GM15510 (cell line): ENCODE measurements around the gene UQCRC2.

Experiments used
- POLR2A ChIP-seq: IDR thresholded peaks from 3 replicates; pipeline ENCODE4 v1.6.1; 2011; ENCODE audit warnings: borderline replicate concordance; ENCODE audit not compliant: insufficient read length; ENCODE audit errors: extremely low read depth

UQCRC2 gene

DNA sequence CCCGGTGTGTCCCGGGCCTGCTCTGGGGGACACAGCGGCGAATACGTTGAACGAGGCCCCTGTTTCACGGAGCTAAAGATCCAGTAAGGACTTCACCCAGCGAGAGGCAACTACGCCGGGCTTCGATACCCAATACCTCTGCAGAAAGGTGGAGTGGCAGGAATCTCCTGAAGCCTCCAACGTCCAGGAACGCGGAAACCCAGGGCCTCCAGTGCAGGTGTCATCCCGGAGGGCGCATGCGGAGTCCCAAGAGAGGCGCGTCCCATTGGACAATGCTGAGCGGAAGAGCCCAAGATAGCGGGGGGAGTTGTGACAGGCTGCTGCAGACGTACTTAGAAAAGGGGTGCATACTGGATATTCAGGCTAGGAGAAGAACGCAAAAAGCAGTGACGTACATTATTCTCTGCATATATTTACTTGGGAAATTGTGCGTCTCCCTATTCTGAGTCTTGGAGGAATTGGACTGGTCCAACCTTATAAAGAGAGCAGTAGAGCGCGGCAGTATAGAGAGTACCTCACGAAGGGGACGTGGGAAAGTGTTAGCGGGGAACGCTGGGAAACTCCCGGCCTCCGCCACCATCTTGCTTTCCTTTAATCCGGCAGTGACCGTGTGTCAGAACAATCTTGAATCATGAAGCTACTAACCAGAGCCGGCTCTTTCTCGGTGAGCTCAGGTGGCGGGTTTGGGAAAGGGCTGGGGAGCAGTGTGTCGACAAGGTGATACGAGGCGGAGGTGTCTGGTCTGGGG, at the start of gene UQCRC2:
UQCRC2 (plus strand) TSS at position 569 of the 748 bp plus-strand sequence; CDS start at position 632, 63 bp downstream.
- peak; percentile 67 for TF ChIP-seq POLR2A

- TF ChIP-seq POLR2A: no peak
Observed at GRCh38 chr16:21937336-21937829, 15.8 kb upstream of the UQCRC2 start.

DNA sequence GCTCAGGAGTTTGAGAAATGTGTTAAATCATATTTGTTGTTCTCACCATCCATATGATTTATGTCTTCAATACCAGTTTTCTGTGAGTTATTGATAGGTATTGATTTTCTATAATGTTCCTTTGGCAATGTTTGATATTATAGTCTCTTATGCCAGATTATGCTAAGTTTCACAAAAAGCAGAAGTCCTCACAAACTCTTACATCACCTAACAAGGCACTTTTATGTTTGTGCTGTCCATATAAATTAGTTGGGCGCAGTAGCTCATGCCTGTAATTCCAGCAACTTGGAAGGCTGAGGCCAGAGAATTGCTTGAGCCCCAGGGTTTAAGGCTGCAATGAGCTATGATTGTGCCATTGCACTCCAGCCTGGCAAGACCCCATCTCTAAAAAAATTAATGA, 12.6 kb upstream of the UQCRC2 start:
- TF ChIP-seq POLR2A: no peak

GRCh38 chr16:21943571-21943970, 9.6 kb upstream of the UQCRC2 start:
- no peak for TF ChIP-seq POLR2A

GRCh38 chr16:21946889-21947635, 6.1 kb upstream of the UQCRC2 start:
- TF ChIP-seq POLR2A: no peak

DNA sequence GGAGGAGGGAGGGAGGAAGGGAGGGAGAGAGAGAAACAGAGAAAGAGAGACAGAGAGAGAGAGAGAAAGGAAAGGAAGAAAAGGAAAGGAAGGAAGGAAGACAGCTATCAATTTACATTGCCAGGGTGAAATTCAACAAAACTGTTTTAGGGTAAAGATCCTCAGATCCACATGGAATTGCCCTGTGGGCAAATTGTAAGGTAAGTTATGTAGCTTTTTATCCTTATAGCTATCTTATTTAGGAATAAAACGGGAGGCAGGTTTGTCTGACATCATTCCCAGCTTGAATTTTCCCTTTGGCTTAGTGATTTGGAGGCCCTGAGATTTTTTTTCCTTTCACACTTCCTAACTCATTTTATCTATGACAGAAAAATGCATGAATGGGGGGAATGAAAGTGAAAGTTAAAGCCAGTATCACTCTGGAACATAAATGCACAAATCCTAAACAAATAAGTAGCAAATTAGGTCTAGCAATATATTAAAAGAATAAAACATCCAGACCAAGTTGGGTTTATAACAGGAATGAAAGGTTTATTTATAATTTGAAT, 3.4 kb upstream of the UQCRC2 start:
- TF ChIP-seq POLR2A: no peak

- TF ChIP-seq POLR2A: no peak
Observed at GRCh38 chr16:21950782-21951521, 2.2 kb upstream of the UQCRC2 start.

DNA sequence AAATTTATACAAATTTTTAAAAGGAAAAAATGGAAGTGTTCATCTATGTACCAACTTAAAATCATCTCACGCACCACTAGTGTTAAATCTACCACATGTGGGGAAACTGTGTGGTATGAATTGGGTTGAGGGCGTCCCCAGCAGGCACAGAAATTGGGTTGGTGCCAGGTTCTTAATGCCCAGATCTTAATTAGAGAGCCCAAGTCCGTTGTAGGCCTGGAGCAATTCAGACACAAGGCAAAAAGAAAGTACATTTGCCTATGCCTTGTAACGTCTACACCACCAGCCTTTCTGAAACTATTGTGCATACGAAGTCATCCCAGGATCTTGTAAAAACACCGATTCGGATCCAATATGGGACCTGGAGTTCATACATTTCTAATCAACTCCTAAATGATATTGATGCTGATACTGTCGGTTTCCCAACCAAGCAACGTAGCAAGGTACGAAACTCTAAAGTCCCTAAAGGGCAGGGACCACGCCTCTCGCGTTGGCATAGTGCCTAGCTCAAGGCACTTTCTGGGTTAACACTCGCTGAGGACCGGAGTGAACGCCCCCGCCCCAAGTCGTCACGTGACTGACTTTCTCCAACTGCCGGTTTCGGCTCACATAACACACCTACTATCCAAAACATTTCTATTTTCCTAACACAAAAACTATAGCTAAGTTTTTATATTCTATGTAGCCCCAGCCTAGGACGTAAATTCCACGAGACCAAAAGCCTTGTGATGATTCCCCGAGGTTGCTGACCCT, 945 bp upstream of the UQCRC2 start:
- TF ChIP-seq POLR2A: no peak

DNA sequence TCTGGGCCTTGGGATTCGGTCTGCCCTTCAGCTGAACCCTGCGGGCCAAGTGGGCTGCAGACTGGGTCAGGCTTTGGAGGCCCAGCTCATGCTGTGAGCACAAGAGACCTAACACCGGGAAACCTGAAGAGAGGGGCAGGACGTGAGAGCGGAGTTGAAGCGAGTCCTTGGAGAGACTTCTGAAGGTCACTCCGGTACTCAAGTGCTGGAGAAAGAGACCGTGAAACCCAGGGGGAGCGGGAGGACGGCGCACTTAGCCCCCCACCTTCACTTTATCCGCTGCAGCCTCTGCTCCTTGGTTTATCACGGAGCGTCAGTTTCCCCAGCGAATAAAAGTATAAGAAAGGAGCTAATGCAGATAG, 361 bp downstream of the UQCRC2 start:
- TF ChIP-seq POLR2A: peak; percentile 5

DNA sequence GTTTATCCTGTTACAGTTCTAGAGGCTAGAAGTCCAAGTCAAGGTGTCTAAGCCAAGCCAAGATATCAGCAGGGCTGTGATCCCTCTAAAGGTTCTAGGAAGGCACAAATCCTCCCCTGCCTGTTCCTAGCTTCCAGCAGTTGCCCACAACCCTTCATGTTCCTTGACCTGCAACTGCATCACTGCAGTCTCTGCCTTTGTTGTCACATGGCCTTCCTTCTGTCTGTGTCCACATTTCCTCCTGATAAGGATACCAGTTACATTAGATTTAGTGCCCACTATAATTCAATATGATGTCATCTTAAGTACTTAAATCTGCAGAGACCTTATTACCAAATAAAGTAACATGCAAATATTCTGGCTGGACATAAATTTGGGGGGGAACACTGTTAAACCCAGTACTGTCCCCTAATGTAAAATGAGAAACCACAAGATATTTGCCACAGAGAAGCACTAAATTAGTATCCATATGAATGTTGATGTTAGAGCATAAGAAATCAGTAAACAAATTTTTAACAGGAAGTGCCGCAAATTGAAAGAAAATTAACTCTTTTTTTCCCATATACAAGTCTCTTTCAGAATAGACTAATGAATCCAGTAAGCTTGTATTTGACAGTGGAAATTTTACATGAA, 4.7 kb downstream of the UQCRC2 start:
- no peak for TF ChIP-seq POLR2A

DNA sequence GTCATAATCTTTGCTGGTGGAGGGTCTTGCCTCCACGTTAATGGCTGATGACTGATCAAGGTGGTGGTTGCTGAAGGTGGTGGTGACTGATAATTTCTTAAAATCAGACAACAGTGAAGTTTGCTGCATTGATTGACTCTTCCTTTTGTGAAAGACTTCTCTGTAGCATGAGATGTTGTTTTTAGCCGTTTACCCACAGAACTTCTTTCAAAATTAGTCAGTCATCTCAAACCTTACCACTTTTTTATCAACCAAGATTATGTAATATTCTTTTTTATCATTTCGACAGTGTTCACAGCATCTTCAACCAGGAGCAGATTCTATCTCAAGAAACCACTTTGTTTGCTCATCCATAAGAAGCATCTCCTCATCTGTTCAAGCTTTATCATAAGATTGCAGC, 5.9 kb downstream of the UQCRC2 start:
- TF ChIP-seq POLR2A: no peak

DNA sequence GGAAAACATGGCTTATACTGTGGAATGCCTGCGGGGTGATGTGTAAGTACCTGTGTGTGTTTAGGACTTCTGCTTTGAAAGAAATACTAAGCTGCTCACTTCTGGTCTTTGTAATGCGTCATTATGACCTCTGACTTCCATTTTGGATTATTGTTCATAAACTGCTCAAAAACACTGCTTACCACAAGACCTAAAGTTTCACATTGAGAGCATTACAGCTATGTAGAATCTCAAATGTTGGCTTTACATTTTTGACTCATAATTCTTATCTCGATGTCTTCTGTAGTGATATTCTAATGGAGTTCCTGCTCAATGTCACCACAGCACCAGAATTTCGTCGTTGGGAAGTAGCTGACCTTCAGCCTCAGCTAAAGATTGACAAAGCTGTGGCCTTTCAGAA, 9.3 kb downstream of the UQCRC2 start:
- no peak for TF ChIP-seq POLR2A

DNA sequence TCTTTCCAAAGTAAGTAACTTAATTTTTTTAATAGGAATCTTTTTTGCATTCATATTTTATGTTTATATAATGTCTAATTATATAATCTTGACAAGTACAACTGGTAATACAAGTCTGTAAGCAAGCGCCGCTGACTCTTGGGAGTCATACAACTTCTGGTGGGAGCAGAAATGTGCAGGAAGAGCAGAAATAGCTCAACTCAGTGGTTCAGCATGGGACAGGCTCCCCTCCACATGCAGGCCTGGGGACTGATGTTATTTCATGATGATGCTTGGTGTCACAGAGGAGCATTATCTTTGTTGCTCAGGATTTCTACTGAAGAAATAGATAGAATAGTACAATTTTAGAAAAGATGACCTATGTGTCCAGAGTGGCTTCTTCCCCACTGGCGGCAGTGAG, 10.7 kb downstream of the UQCRC2 start:
- no peak for TF ChIP-seq POLR2A

- TF ChIP-seq POLR2A: no peak
Observed at GRCh38 chr16:21964353-21964752, 11.2 kb downstream of the UQCRC2 start.
